Small intestine (tissue), 7 donors: ENCODE measurements around the gene RFC2. TPM values are rescaled to one million over a fixed set of nuclear protein-coding genes. Genes with fewer than 3 reads are reported as not detected.
"Not testable (repeated sequence)": the region's sequence is repeated elsewhere in the genome, so short reads cannot be mapped to it uniquely, and the experiment has no call there.

Source experiments
- DNase-seq, 2 donors: peaks; one replicate each; pipeline versions ENCODE4 v3.0.0 to v3.0.0-alpha.2; 2013
- FAIRE-seq: peaks from 2 replicates; lab custom pipeline; 2012; peaks lifted over from hg19 to GRCh38; lab: Jason Lieb, UNC
- H3K27ac ChIP-seq, 3 donors: one replicate each; pipeline ENCODE4 v1.5.1; 2013; ENCODE audit warnings: low read length in 2 of 3, mild to moderate bottlenecking in 2 of 3, control low read depth in 1 of 3, inconsistent platforms in 1 of 3, low read depth in 1 of 3, moderate library complexity in 1 of 3
- H3K27me3 ChIP-seq, 3 donors: one replicate each; pipeline ENCODE4 v1.6.1; 2013; ENCODE audit warnings: low read length in 3 of 3, inconsistent platforms in 1 of 3; ENCODE audit not compliant: control insufficient read depth in 3 of 3, insufficient read depth in 3 of 3
- H3K36me3 ChIP-seq, 3 donors: one replicate each; pipeline ENCODE4 v1.6.1; 2013; ENCODE audit warnings: low read length in 3 of 3, inconsistent platforms in 1 of 3, low read depth in 1 of 3, mild to moderate bottlenecking in 1 of 3, moderate library complexity in 1 of 3; ENCODE audit not compliant: control insufficient read depth in 3 of 3, insufficient read depth in 2 of 3
- H3K4me1 ChIP-seq, 3 donors: one replicate each; pipeline ENCODE4 v1.6.1; 2013; ENCODE audit warnings: low read length in 2 of 3, inconsistent platforms in 1 of 3, low read depth in 1 of 3, mild to moderate bottlenecking in 1 of 3, moderate library complexity in 1 of 3; ENCODE audit not compliant: control insufficient read depth in 3 of 3, insufficient read depth in 2 of 3
- H3K4me3 ChIP-seq, 3 donors: one replicate each; pipeline ENCODE4 v1.5.1; 2013; ENCODE audit warnings: low read length in 3 of 3, control low read depth in 1 of 3, inconsistent platforms in 1 of 3, low read depth in 1 of 3, mild to moderate bottlenecking in 1 of 3, moderate library complexity in 1 of 3
- H3K9me3 ChIP-seq, 2 donors: one replicate each; pipeline ENCODE4 v1.6.1; 2013; ENCODE audit warnings: low read depth in 1 of 2, low read length in 1 of 2; ENCODE audit not compliant: control insufficient read depth in 2 of 2, insufficient read depth in 1 of 2
- WGBS, 3 donors: extraction: QIAGEN DNeasy Blood & Tissue Kit; methylation state at CpG; one replicate each; pipeline ENCODE4 v1.1.7; 2013; 5-methylcytosine and 5-hydroxymethylcytosine counted together
- polyA plus RNA-seq, 4 donors: library from polyadenylated mRNA; stranded (reverse) in 3 of 4; unstranded in 1 of 4; fragments of 200-250 nt in 3 of 4; fragments of 120-200 nt in 1 of 4; gene quantifications; one replicate each; pipeline versions ENCODE4 v1.2.1 to v1.2.3, GENCODE V29; 2013
- donor health status: healthy with polysubstance abuse.
- donor health status: control.
- donor health status: control.
- donor health status: Bipolar disorder and iron deficiency.
- donor health status: healthy.

The RFC2 gene
- polyA plus RNA-seq, 4 donors: 5.4 to 27.8 (median 19.6) TPM

GRCh38 chr7:74199551-74200355 lies 54.4 kb downstream of the RFC2 start:
- no peaks in the 10 kb centered on the region for H3K9me3 ChIP-seq
- no peak overlapping the region for H3K4me3 ChIP-seq
- DNase-seq (no peak), FAIRE-seq (no peak)
- H3K27ac ChIP-seq: no peak overlapping the region
- no peaks in the 10 kb centered on the region for H3K4me1 ChIP-seq
- H3K27me3 ChIP-seq: peaks cover 0 to under 1% (median 0%) of the 10 kb centered on the region in 3 donors
- H3K36me3 ChIP-seq: peaks cover 3 to 22% (median 5%) of the 10 kb centered on the region in 3 donors
- 81 to 88% (median 86%) methylated on average over 19 of the region's 19 CpGs for WGBS, 3 donors

DNA sequence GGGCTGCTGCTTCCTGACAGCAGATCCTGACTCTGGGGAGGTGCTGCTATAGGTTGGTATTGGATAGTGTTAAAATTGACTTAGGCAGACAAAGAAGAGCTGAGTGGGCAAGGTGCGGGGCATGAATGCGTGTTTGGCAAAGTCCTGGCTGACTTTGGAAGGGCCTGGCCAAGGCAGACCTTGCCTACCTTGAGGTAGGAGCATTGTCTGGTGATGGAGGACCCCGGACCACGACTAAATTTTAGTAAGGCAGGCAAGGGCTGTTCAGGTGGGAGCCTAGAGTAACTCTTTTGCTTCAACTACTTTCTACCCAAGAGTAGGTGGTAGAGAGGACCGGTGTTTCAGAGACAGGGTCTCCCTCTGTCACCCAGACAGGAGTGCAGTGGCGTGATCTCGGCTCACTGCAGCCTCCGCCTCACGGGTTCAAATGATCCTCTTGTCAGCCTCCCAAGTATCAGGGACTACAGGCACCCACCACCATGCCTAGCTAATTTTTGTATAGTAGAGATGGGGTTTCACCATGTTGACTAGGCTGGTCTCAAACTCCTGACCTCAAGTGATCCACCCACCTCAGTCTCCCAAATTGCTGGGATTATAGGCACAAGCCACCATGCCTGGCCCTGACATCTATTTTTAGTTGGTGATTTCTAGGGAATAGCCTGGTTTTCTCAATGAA lies 56.6 kb downstream of the RFC2 start:
- DNase-seq: no peak
- no peak for FAIRE-seq

GRCh38 chr7:74195968-74196654 lies 58.1 kb downstream of the RFC2 start:
- H3K36me3 ChIP-seq: peaks cover 13 to 49% (median 21%) of the 10 kb centered on the region in 3 donors

More for the DNA sequence above, 56.6 kb downstream of the RFC2 start:
- Histone ChIP-seq H3K4me3 (no peak overlapping the region), H3K27me3 (no peaks in the 10 kb centered on the region), H3K27ac (no peak overlapping the region), H3K4me1 (no peaks in the 10 kb centered on the region), H3K9me3 (no peaks in the 10 kb centered on the region), H3K36me3 (peaks cover 11 to 40% (median 15%) of the 10 kb centered on the region in 3 donors)
- WGBS, 3 donors: 94 to 97% (median 95%) methylated on average over 9 of the region's 9 CpGs

GRCh38 chr7:74195139-74195860 lies 58.9 kb downstream of the RFC2 start:
- not testable (repeated sequence) for H3K27me3 ChIP-seq, FAIRE-seq, H3K4me1 ChIP-seq, DNase-seq, H3K4me3 ChIP-seq, H3K27ac ChIP-seq, H3K9me3 ChIP-seq
- peaks cover 13 to 57% (median 25%) of the 10 kb centered on the region in 3 donors for H3K36me3 ChIP-seq
- WGBS, 3 donors: 72 to 87% (median 77%) methylated on average over 16 to 20 of the region's 23 CpGs

More at GRCh38 chr7:74195968-74196654, 58.1 kb downstream of the RFC2 start:
- H3K4me1 ChIP-seq, FAIRE-seq, DNase-seq, H3K9me3 ChIP-seq, H3K27me3 ChIP-seq, H3K27ac ChIP-seq, H3K4me3 ChIP-seq: not testable (repeated sequence)
- WGBS, 3 donors: 86 to 91% (median 88%) methylated on average over 13 to 16 of the region's 19 CpGs

DNA sequence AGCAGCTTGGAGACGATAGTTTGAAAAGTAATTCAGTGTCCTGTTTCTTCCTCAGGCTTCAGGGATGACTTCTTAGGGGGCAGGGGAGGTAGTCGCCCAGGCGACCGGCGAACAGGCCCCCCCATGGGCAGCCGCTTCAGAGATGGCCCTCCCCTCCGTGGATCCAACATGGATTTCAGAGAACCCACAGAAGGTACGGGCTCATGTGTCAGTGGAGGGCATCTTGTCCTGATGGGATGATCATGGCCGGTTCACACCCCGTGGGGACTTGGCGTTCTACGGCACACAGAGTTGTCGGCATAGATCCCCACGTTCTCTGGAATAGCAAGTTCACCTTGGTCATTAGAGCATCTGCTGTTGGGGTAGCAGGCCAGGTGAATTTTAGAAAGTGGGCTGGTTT lies 59.5 kb downstream of the RFC2 start:
- no peak for FAIRE-seq
- Histone ChIP-seq H3K27ac (no peak overlapping the region), H3K9me3 (no peaks in the 10 kb centered on the region), H3K4me3 (no peak overlapping the region), H3K36me3 (peaks cover 13 to 59% (median 29%) of the 10 kb centered on the region in 3 donors), H3K4me1 (no peaks in the 10 kb centered on the region), H3K27me3 (no peaks in the 10 kb centered on the region)
- DNase-seq: no peak
- 92 to 94% (median 94%) methylated on average over 14 of the region's 14 CpGs for WGBS, 3 donors

DNA sequence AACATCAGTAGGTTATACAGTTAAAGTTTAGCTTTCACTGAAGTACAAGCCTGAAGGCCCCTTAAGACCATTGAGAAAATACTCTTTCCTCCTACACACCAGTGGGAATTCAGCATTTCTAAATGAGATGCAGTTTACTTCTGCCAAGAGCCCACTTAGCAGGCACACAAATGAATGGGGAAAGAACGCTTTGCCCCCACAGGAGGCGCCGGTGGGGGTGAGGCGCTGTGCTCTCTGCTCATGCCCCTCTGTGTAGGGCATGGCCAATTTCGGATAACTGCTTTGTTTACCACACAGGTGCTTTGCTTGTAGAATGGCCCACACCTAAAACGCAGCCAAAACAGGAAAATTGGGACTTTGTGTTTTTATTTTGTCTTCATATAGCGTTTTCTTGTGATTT lies 60.3 kb downstream of the RFC2 start:
- H3K27ac ChIP-seq: no peak overlapping the region
- H3K4me1 ChIP-seq: no peaks in the 10 kb centered on the region
- H3K36me3 ChIP-seq: peaks cover 20 to 60% (median 31%) of the 10 kb centered on the region in 3 donors
- no peaks in the 10 kb centered on the region for H3K27me3 ChIP-seq
- H3K4me3 ChIP-seq: no peak overlapping the region
- 91 to 94% (median 93%) methylated on average over 7 of the region's 7 CpGs for WGBS, 3 donors
- DNase-seq (no peak), FAIRE-seq (no peak)
- H3K9me3 ChIP-seq: no peaks in the 10 kb centered on the region

DNA sequence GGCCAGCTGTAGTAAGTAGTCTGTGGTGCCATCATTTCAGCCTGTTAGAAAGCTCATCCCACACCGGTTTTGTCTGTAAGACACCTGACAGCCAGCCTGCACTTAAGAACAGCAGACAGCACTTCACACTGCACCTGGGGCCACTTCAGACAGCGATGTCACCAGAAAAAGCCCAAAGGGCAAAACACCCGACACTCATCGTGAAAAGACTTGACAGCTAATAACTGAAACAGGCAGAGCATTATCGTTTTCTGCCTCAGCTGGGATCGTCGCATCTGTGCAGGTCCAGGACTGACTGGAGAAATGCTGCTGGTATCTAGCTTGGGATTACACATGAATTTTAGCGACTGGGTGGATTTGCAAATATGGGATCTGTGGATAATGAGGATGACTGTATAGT lies 61.1 kb downstream of the RFC2 start:
- no peak overlapping the region for H3K4me3 ChIP-seq
- FAIRE-seq: no peak
- H3K27ac ChIP-seq: no peak overlapping the region
- no peak for DNase-seq
- no peaks in the 10 kb centered on the region for H3K27me3 ChIP-seq
- H3K36me3 ChIP-seq: peaks cover 28 to 62% (median 37%) of the 10 kb centered on the region in 3 donors
- no peaks in the 10 kb centered on the region for H3K9me3 ChIP-seq
- 79 to 87% (median 85%) methylated on average over 8 of the region's 8 CpGs for WGBS, 3 donors
- H3K4me1 ChIP-seq: no peaks in the 10 kb centered on the region

GRCh38 chr7:74191231-74191630 lies 63.0 kb downstream of the RFC2 start:
- DNase-seq: no peak
- H3K27me3 ChIP-seq: no peaks in the 10 kb centered on the region
- H3K27ac ChIP-seq: no peak overlapping the region
- no peaks in the 10 kb centered on the region for H3K4me1 ChIP-seq
- H3K36me3 ChIP-seq: peaks cover 30 to 61% (median 41%) of the 10 kb centered on the region in 3 donors
- no peak for FAIRE-seq
- WGBS, 3 donors: 87 to 92% (median 90%) methylated on average over 9 of the region's 9 CpGs
- no peak overlapping the region for H3K4me3 ChIP-seq
- H3K9me3 ChIP-seq: no peaks in the 10 kb centered on the region
